Activated gamma-delta T cell (primary cell): ENCODE results near the gene ROR1.

Source experiments
- DNase-seq: peaks from one replicate; lab custom pipeline; 2025; lab: John Stamatoyannopoulos, UW

ROR1 gene

DNA sequence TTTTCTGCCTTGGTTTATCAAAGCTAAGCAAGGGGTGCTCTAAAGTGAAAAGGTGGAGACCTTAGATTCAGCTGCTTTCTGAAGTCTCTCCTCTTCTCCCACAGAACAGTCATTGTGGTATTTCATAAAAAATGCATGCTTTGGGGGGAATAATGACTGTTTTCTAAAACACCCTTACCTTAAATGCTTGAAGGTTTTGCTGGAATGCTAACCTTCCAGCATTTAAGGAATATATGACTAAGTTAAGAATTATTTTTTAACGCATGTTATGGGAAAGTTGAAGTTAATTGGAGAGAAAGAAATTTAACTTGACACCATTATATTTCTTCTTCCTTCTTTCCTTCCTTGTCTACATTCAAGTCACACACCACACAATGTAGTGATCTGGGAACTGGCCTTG is 162.5 kb downstream of the ROR1 start:
- DNase-seq = no peak

DNA sequence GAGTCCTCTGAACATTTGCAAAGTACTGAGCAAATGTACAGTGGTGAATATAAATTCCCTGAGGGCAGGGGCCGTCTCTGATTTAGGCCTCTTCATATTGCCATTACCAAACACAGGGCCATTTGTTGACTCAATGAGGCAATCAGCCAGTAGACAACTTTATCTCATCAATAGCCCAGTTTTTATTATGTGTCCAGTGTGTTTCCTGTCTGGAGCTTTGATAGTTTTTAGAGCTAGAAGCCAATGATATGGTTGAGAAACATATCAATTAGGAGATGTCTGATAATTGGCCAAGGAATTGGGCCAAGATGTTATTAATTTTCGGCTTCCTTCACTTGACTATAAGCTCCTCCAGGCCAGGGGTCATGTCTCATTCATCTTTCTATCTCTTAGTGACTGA is 163.0 kb downstream of the ROR1 start:
- DNase-seq = no peak

DNA sequence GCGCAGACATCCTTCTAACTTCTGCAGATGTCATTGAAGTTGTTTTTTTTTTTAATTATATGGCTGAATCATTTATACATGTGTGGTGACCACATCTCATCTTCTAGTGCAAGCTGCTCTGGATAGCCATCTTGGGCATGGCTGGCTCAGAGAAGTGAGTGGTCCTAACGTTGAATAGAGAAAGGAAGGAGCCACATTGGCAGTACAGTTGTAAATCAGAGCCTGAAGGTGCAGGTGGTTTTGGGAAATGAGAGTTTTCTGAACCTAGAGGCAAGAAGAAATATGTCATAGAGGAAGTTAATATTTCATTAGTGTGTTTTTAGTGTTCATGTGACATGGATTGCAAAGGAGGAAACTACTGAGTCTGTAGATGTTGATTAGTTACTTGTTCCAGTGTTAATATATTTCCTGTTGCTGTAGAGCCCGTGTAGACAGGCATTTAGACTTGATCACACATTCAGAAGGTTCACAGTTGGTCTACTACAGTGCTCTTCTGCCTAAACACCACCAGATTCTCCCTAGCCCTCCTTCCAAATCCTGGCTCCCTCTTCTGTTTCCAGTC is 163.7 kb downstream of the ROR1 start:
- no peak for DNase-seq

DNA sequence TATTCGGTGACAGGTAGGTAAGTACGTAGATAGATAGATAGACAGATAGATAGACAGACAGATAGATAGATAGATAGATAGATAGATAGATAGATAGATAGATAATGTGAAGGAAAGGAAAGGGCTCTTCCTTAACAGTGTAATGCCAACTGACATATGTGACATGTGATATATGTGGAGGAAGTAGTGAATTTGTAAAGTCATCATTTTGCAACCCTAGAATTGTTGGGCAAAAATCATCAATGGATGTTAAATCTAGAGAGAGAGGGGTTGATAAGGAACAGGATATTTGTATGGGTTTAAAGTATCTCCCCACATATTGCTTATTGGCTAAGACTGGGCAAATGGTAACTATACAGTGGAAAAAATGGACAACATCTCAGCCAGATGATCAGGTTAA is 166.6 kb downstream of the ROR1 start:
- DNase-seq = no peak

DNA sequence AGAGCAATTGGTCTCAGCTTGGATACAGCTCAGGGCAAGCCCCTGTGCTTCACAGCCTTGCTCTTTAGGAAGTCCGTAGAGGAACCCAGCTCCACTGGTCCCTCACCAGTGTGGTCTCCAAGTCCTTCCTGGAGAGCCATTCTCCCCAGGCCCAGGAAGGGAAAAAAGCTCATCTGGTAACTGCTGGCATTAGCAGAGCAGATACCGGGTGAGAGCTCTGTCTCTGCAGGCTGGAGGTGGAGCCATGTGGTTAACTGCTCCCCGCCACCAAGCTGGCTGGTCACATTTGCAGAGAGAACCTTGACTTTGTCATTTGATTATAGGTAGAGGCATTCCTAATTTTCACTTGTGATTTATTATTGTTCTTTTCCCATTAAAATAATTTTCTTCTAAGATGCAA is 169.6 kb downstream of the ROR1 start:
- no peak for DNase-seq

DNA sequence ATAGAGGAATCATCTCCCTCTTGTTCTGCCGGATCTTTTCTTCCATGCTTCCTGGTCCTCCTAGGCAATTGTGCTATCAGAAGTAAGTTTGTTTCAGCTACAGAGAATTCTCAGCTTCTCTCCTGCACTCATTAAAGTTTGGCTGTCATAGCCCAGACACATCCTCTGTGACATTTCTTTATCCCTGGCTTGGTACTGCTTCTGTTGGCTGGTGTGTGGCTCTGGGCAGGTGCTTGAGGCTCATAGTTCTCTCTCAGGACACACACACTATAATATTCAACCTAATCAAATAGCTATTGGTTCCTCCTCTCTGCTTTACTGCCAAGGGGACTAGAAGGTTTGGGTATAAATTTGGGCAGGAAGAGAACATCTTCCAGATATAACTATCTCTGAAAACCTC is 172.1 kb downstream of the ROR1 start:
- DNase-seq = no peak

DNA sequence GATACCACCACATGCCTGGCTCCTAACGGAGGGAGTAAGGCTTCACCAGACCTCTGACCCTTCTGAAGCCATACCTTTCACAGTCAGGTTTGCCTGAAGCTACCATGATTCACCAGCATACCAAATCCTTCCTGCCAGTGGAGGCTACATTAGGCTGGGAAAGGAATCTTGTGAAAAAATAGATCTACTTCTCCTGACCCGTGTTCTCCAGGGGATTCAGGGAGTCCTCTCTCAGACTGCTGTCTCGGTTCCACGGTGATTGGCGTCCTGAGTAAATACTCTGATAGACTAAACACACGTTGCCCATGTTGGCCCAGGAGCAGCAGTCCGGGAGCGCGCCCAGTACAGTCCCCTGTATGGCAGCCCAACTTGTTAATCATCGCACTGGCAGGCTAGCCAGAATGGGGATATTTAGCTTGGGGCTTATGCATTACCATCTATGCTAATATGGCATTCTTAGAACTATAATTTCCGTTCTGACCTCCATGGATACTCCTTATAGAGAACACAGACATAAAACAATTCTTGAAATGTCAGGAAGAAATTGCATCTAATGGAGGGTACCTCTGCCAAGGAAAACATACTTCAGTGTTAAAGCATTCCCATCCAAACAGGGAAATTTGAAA is 173.2 kb downstream of the ROR1 start:
- DNase-seq = no peak

DNA sequence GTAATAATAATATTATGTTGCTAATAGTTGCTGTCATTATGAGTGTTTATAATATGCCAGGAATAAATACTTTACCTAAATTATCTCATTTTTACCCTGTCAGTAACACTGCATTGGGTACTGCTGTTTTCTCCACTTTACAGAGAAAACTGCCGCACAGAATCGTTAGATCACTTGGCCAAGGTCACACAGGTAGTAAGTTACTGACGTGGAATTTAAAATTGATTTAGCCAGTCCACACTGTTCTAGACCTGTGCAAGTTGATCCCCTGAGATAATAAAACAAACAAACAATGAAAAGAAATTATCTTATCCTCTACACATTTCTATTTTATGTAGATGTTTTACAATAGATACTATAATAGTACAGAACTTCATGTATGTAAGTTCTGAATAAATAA is 174.1 kb downstream of the ROR1 start:
- no peak for DNase-seq

DNA sequence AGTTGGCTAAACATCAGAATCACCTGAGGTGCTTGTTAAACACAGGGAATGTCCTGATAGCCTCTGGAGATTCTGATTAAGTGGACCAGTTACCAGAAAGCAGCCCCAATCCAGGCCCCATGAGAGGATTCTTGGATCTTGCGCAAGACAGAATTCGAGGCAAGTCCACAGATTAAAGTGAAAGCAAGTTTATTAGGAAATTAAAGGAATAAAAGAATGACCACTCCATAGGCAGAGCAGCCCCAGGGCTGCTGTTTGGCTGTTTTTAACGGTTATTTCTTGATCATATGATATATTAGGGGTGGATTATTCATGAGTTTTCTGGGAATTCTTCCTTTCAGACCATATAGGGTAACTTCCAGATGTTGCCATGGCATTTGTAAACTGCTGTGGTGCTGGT is 176.2 kb downstream of the ROR1 start:
- no peak for DNase-seq

DNA sequence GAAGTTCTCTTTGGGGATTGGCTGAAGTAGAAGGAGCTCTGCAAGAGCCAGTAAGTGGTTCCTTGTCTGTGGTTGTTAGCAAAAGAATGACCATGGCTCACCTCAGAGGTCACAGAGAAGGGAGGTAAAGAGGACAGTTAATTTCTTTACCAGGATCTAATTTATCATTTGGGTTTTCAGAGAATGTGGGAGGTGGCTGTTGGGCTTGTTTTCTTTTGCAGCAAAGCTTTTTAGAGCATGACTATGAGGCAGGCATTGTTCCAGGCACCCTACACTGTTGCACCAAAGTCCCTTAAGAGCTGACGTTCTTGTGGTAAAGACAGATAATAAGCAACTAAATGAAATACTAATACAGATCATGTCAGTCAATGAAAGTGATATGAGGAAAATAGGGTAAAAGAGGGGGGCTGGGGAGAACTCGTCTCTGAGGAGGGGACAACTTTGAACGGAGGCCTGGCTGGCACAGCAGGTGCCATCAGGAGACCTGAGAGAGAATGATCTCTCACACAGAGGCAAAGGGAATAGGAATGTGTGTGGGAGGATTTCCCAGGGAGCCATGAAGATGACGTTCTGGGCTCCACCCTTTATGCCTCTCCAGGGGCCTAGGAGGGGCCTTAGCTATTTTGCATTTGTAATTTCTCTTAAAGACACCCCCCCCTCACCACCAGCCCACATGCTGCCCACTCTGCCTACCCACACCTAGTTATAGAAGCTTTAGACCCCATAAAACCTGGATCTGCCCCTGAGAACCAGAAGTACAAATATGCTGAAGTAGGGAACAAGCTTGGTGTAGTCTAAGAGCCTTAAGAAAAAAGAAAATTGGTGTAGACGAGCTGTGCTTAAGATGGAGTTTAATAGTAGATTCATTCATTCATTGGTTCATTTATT is 177.5 kb downstream of the ROR1 start:
- no peak for DNase-seq

DNA sequence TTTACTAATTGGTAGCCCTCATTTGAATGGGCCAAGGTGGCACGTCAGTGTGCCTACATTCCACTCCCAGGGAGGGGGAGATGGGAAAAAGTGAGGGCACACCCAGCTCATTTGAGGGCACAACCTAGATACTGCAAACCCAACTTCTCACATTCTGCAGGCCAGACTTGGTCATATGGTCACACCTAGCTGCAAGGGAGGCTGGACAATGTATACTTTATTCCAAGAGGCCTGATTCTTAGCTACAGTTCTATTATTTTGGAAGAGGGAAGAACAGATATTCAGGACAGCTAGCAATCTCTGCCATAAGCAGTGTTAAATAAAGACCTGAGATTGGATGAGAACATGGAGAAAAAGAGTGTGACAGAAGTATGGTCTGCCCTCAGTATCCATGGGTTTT is 180.4 kb downstream of the ROR1 start:
- DNase-seq = no peak

DNA sequence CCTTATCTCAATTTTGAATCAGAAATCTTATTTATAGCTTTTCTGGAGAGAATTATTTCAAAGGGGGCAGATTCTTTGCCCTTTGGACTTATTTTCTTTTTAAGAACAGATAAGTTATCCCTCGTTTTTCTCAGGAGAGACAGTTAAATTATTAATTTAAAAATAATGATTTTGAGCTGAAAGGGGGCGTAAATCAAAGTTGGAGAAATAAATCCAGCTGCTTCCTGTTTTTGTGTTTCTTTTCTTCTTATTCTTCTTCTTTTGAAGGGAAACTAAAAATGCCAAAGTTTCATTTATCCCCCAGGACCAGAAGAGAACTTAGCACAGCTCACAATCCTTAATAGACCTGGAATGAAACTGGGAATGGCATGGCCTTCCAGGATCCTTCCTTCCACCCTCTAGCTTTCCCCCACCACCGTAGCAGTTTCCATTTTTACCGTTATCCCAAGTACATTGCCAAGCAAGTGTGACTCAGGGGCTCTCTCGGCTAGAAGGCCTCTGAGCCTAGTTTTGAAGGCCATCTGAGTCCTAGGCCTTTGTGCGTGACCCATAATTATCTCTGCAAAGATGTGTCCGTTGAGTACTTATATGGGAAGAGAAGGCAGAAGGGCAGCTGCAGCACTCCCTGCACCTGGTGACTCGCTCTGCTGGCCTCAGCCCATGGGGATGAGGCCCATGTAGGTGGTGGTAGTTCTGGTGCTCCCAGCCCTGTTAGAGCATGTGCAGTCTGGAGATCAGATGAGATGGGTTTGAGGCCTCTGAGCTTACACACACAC is 181.7 kb downstream of the ROR1 start:
- DNase-seq = no peak

DNA sequence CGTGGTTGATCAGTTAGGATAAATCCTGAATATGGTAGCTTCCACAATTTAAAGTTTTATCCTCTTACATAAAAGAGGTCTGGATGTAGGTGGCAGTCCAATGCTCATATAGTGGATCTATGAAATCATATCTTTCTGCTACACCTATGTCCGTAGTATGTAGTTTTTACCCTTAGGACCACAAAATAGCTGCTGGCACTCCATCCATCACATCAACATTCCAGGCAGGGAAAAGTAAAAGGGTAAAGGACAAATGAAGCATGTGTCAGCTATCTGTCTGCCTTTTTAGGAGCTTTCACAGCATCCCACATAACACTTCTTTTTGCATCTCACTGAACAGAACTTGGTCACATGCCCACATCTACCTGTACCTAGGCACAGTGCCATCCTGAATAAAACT is 184.7 kb downstream of the ROR1 start:
- no peak for DNase-seq

DNA sequence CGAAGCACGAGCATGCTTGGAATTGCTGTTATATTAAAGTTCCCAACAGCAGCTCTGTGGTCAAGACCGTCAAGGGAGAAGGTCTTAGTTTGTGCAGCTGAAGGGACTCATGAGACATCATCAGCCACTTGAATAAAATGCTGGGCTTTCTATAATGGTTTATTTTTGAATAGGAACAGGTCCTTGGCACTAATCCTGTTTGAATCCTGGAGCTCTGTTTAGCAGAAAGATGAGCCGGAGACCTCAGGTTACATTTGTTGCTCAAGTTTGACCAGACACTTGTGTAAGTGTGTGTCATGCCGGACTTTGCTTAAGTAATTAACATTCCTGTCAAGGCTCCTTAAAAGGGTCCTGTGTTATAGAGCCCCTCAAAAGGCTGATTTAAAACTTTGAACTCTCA is 186.5 kb downstream of the ROR1 start:
- no peak for DNase-seq

DNA sequence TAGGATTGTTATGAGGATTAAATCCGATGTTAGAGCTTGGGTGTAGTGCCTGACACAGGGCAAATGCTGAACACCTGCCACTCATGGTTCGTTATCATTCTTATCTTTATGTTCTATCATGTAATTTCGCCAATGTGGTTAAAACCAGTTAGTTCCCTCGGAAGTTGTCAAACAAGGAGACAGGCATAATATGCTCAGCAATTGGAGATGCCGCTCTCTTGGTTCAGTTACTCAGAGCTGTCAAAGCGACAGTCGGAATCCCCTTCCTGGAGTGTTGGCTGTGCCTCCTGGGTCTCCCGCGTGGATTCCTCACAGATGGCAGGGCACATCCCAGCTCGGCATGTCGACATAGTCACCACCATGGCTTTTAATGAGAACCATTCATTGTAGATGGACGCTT is 192.2 kb downstream of the ROR1 start:
- no peak for DNase-seq

DNA sequence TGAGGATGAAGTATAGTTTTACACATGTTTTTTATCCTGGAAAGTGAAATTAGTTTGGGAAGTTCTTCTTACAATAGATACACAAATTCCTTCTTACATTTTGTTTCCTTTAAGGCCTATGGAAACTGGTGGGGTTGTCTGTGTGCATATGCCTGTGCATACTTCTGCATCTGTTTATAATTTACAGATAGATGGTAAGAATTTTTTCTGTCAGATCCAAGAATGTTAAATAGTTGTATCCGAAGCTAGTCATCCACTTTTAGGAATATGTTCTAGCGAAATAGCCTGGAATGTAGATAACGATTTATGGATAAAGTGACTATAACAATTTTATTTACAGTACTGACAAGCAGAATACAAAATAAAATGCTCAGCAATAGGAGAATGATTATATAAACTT is 194.1 kb downstream of the ROR1 start:
- no peak for DNase-seq

DNA sequence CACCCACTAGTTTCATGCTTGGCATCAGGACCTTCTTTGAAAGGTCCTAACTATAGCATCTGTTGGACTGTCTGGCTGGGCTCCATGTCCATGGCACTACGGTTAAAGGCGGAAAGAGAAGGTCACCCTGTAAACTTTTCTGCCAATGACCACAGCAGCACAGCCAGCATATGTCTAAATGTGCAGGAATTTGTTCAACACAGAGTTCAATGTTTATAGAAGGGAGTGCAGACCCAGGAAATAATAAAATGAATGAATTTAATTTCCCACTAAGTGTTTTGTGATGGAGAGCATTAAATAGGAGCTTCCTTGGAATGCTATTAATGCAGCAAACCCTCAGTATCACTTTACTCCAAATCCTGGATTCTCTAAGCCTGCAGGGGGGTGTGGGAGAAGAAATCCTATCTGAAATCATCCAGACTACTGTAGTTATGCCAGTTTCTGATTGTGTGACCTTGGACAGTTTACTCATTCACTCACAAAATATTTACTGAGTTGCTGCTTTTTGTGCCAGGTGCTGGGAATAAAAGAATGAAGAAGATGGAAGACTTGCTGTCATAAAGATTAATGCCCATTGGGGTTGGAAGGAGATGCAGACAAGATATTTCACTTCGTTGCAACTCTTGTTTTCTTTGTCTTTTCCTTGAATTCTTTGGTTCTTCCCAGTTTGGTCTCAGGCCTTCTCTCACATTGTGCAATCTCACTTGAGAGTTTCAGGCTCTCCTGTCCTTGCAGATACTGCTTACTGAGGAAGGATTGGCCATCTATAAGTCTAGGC is 195.0 kb downstream of the ROR1 start:
- DNase-seq = no peak

DNA sequence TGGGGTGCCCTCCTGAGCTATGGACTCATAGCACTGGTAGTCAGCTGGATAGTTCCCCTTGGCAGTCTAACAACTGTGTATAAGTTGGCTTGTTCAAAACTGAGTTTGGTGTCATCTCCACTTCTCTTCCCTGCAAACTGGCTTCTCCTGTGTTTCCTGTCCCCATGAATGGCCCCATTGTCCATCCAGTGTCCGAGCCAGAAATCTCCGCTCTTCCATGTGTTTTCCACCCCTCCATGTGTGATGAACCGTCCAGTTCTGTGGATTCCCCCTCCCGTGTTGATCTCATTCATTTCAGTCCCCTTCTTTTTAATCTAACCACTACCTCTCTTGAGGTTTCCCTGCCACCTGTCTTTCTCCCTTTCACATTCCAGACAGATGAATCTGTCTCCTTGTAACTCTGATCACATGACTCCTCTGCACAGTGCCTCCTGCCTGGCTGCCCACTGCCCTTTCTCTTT is 195.7 kb downstream of the ROR1 start:
- DNase-seq = no peak

DNA sequence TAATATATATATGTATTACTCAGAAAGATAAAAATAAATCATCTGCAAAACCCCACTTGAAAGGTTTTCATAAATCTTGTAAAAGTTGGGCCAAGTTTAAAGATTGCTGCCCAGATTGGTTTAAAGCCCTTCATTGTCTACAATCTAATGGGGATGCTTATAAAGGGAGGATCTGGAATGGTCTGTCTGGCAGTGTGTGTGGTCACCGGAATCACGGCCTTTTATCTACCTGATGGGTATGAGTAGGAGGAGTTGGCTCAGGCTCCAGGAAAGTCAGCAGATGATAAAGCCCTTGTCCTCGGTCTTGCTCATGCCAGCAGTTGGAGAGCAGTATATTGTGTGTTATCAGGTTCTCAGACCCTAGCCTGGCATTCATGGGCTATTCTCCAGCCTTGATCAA is 197.7 kb downstream of the ROR1 start:
- no peak for DNase-seq

DNA sequence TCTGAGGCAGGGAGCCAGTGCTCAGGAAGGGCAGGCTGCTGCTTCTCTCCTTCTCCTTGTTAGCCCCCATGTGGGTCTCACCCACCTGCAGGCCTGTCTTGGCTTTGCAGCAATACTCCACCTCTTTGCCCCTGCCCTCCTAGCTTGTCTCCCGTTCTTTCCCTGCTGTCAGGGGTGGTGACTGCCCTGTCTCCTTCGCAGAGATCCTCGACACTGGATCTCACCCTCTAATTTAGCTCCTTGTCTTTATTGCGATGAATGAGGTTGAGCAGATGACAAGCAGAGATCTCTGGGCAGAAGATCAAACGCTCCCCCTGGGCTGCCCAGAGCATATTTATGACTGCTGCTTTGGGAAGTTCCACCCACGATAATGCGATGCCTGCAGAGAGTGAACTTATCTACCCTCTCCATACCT is 199.2 kb downstream of the ROR1 start:
- no peak for DNase-seq

DNA sequence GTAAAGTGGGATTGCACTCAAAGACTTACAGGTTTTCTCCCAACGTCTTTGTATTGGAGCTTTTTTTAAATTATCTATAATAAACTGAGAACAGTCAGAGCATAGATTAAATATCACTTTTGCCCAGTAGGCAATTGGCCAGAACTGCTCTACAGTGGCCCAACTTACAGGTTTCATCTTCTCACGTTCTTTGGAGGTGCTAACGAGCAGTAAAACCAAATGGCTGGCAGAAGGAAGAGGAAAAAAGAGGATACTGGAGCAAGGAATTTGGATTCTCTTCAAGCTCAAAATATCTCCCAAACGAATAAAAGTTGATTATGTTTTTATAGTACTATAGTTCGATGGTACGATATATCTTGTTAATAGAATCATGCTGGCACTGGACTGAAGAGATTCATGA is 201.1 kb downstream of the ROR1 start:
- DNase-seq = no peak

DNA sequence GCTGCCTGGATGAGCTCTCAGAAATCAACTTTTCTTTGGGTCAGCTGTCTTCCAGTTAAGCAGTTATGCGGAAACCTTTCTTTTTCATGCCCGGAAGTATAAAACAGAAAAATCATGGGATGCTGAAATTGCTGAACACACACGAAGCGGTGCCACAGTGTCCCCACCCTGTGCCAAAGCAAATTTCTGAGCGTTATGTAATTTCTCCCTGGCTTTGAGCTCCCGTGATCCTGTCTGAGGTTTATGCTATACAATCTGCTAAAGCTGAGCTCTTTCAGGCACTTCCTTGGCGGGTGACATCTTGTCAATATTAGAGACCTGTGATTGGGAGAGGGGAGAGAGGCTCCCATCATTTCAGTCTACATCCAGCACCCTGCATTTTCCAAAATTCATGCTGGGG is 201.7 kb downstream of the ROR1 start:
- DNase-seq = no peak
